NAMALWA (cell line): Measurements from ENCODE around the gene EFCAB11.

Experiments
- DNase-seq: peaks from one replicate; pipeline ENCODE4 v3.0.0-alpha.2; 2015; ENCODE audit warnings: low spot score

The EFCAB11 gene

GRCh38 chr14:89866458-89866857 is 88.1 kb downstream of the EFCAB11 start:
- no peak for DNase-seq

DNA sequence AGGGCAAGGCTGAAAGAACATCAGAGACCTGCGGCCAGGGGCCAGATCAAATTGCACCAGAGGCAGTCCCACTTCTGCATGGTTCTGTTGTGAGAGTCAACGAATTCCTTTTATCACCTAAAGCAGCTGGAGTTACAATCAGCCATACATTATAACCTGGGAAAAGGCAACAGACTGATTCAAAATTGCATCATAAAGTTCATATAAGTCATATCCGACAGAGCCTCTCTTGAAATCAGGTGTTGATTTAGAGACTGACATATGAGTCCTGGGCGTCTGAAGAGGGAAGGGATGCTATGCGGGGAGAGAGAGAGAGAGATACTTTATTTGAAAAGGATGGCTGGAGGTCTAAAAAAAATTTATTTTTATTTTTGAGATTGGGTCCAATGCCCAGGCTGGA is 89.4 kb downstream of the EFCAB11 start:
- DNase-seq, result no peak

- DNase-seq, result no peak
These were observed 91.7 kb downstream of the EFCAB11 start for GRCh38 chr14:89862856-89863255.

DNA sequence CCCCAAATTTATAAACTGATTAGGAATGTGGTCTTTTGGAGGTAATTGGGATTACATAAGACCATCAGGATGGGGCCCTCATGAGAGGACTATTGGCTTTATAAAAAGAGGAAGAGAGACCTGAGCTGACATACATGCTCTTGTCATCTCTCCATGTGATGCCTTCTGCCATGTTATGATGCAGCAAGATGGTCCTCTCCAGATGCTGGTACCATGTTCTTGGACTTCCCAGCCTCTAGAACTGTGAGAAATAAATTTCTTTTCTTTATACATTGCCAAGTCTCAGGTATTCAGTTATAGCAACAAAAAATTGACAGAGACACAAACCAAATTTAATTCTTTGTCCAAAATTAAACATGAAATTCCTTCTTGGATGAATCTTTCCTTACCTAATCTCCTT is 92.9 kb downstream of the EFCAB11 start:
- no peak for DNase-seq

DNA sequence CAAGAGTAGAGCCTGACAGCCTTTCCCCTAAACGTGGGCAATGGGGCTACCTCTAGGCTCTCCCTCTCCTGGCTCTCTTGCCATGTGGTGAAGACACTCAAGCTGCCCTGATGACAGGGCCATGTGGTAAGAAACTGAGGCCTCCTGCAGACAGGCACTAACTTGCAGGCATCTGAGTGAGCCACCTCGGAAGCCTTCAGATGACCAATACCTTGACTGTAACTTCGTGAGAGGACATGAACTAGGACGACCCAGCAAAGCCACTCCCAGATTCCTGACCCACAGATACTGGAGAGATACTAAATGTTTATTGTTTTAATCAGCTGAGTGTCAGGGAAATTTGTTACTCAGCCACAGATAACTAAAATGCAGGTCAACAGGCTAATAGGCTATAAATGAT is 96.4 kb downstream of the EFCAB11 start:
- DNase-seq, result no peak

DNA sequence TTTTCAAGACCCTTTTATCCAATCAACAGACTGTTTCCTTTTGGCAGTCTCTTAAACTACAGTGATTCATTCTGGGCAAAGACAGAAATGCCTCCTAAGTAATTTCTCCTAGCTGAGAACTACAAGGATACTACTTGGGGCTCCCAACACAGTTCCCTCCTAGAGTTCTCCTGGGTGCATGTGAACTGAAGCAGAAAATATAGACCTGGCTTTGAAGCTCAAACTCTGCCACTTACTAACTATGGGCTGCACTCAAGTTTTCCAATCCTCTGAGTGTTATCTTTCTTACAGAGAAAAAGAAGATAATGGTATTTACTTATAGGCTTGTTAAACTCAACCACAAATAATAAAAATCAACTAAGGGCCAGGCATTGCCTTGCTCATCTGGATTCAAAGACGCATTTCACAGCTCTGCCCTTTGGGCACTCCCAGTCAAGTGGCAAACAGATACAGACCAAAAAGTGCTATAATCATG is 97.6 kb downstream of the EFCAB11 start:
- no peak for DNase-seq

- no peak for DNase-seq
These were observed 98.4 kb downstream of the EFCAB11 start for GRCh38 chr14:89855961-89856656.

- no peak for DNase-seq
These were observed 100.4 kb downstream of the EFCAB11 start for GRCh38 chr14:89853936-89854693.

DNA sequence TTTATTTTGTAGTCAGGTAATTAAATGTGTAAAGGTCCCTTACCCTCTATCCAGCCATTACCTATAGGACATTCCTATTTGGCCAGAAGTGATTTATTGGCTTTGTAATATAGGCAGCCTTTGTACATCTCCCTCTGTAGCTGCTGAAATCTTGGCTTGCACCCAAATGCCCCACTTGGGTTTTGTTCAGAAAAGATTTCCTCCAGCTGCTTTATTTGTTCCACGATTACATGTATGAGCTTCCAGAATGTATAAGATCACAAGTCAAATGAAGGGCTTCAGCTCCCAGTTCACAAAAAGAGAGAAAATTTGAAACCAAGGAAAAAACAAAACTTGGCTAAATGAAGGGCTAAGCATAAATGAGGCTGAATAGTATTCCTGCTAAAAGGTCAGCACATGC is 103.4 kb downstream of the EFCAB11 start:
- DNase-seq, result no peak

GRCh38 chr14:89849931-89850330 is 104.6 kb downstream of the EFCAB11 start:
- no peak for DNase-seq

DNA sequence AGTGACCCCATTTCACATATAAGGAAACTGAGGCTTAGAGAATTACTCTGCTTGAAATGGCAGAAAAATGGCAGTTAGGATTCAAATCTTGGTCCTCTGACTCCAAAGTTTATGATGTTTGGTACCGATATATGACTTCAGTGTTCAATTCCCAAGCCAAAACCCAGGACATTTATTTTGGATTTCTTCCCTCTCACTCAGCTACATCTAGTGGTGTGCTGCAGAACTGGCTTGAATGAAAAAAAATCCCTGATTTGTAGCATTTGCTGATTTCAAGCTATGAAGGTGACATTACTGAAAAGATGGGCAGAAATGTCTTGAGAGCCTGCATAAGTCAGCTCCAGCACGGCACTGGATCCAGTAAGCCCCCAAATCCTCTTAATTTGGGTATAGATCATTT is 106.4 kb downstream of the EFCAB11 start:
- no peak for DNase-seq

- no peak for DNase-seq
These were observed 109.2 kb downstream of the EFCAB11 start for GRCh38 chr14:89845346-89845745.

GRCh38 chr14:89844508-89844907 is 110.0 kb downstream of the EFCAB11 start:
- no peak for DNase-seq

DNA sequence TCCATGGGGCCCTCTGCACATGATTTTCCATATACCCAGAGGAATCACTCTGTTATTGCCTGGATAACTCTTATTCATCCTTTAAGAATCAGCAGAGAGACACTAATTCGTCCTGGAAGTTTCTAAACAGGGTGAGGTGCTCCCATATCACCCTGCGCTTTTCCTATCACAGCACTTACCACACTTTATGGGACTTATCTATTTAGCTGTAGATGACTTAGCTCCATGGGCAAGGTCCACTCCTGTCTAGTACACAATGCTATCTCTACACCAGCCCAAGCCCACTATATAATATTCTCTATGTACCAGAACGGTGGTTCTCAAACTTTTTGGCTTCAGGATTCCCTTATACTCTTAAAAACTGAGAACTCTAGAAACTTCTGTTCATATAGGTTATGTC is 111.7 kb downstream of the EFCAB11 start:
- no peak for DNase-seq

DNA sequence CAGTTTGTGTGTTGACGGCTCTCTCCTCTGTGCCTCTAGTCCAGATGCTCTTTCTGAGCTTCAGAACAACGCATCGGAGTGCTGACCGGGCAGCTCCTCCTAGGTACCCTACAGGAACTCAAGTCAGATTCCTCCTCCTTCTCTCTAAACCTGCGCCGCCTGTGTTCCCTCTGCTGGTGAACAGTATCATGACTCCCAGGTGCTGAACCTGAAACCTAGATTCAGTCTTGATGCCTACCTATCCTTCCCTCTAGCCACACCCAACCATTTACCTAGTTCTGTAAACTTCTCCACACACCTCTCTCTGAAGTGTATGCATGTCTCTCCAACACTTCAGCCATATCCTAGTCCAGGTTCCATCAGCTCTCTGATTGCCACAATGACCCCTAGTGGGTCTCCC is 112.7 kb downstream of the EFCAB11 start:
- DNase-seq, result no peak

DNA sequence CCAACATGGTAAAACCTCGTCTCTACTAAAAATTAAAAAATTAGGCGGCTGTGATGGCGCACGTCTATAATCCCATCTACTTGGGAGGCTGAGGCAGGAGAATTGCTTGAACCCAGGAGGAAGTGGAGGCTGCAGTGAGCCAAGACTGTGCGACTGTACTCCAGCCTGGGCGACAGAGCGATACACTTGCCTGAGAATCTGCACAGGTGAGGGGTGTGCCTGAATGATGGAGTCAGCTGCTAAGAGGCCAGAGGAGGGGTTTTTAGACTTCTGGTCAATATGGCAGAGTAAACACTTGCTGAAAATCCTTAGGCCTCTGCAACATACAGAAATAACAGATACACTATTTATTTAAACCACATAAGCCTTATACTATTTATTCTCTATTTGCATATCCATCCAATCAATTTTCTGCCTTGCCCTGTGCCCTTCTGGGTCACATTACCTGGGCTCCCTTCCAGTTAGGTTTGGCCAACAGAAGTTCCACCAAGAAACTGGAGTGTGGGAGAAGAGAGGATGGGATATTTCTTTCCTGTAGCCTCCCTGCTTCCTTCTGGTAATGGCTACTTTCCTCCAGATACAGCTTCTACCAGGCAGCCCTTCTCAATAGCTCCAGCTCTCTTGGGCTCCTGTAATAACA is 117.6 kb downstream of the EFCAB11 start:
- no peak for DNase-seq

DNA sequence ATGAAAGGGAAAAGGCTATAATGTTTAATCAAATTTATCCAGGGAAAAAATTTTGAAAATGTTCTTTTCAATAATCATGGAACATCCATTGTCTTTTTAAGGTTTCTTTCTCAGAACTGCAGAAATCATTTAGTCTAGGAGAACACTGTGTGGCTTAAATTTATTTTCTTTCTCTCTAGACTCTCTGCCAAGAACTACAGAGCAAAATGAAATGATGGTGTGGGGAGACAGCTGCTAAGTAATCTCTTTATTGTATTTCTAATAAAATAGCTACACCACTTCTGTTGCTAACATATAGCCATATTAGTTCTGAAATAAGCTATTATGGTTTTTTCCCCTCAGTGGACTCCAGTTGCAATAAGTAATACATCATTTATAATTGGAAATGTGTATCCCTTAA is 120.9 kb downstream of the EFCAB11 start:
- DNase-seq, result no peak

DNA sequence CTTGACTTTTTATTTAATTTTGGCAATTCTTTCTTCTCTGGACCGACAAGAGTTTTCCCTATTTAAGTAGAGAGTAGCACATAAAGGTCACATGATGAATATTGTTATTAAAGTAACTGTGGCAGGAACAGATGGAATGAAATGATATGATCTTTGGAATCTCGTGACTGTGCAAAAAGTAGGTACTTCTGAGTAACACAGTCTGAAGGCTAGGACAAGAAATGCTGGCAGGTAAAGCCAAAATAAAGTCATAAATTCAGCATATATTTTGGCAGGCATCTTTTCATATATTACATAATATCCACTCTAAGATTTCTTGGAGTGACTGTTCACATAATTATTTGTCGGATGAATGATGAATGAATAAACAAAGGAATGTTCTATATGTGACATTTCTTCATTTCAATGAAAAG is 121.4 kb downstream of the EFCAB11 start:
- DNase-seq, result no peak

DNA sequence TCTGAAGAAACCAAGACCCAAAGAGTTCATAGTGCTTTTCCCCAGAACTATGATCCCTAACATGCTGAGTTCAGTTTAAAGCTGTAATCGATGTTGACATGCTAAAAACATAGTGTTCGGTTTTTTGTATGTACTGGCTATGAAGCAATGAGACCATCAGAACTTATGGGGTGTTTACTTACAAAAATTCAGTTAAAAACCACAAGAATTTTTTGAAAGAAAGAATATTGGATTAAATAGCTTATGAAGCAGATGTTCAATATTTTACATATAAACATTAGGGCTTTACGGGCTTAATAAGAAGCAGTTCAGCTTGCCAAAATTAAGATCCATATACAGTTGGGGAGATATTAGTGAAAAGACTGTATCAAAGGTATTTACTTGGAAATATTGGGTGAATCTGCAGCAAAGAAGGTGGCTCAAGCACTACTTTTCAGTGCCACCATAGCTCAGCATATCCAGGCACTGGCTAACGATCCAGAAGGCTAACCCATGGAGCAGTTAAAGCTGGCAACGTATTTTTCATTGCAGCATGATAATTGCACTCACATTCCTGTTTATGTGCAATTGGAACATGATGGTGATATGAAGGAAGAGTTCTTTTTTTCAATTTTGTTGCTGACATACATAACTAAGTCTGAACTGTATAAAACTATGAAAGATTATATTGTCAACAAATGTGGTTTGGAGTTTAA is 125.9 kb downstream of the EFCAB11 start:
- no peak for DNase-seq

GRCh38 chr14:89827265-89827664 is 127.3 kb downstream of the EFCAB11 start:
- DNase-seq, result no peak

- no peak for DNase-seq
These were observed 127.9 kb downstream of the EFCAB11 start for GRCh38 chr14:89826596-89826995.

- no peak for DNase-seq
These were observed 130.8 kb downstream of the EFCAB11 start for GRCh38 chr14:89823743-89824142.

DNA sequence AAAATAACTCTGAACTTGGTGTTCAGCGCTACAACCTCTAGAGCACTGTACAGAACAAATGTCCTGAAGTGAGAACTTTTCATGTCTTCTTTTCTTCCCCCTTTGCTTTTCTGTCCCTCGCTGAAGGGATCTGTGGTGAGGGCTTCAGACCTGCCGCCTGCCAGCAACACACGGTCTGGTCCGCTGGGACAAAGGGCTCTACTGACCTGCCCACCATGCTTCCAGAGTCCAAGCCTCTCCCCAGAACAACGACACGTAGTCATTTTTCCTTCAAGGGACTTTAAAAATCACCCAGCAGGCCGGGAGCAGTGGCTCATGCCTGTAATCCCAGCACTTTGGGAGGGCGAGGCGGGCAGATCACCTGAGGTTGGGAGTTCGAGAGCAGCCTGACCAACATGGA is 140.4 kb downstream of the EFCAB11 start:
- DNase-seq, result no peak
